Epithelial cell of proximal tubule (primary cell): ENCODE measurements around the gene TAX1BP1. TPM values are rescaled to one million over a fixed set of nuclear protein-coding genes. Genes with fewer than 3 reads are reported as not detected.

ENCODE experiments used
- DNase-seq: peaks from one replicate; pipeline ENCODE4 v3.0.0-alpha.2; 2011; ENCODE audit warnings: low read depth
- H3K4me3 ChIP-seq: 2 replicates; pipeline ENCODE4 v1.5.1; 2011; ENCODE audit warnings: low read depth, mild to moderate bottlenecking, low read length
- CTCF ChIP-seq: conservative IDR thresholded peaks from 2 replicates; pipeline ENCODE4 v1.5.1; 2012; ENCODE audit warnings: low read depth, mild to moderate bottlenecking, low read length
- total RNA-seq: library from RNA; depleted of rRNA; stranded (reverse); fragments of >200 nt; gene quantifications from 2 replicates; pipeline ENCODE4 v1.2.3, GENCODE V29; 2015

Gene TAX1BP1
- total RNA-seq, 1 donor from 2014 or later: 63.1 TPM

DNA sequence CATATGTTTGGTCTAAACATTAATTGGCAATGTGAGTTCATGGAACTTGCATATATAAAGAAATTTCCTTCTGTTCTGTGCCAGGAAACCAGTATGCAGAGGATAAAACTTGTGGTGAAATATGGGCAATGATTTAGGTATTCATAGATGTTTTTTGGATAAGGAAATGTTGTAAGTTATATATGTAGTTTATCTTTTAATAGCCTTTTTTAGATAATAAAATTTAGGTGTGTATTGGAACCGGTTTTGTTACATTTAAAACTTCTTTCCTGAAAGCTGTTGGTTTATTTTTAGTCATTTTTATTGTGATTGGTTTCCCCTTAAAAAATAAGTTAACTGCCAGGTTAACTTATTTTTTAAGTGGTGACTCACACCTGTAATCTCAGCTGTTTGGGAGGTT, 22.1 kb downstream of the TAX1BP1 start:
- no peak for TF ChIP-seq CTCF

DNA sequence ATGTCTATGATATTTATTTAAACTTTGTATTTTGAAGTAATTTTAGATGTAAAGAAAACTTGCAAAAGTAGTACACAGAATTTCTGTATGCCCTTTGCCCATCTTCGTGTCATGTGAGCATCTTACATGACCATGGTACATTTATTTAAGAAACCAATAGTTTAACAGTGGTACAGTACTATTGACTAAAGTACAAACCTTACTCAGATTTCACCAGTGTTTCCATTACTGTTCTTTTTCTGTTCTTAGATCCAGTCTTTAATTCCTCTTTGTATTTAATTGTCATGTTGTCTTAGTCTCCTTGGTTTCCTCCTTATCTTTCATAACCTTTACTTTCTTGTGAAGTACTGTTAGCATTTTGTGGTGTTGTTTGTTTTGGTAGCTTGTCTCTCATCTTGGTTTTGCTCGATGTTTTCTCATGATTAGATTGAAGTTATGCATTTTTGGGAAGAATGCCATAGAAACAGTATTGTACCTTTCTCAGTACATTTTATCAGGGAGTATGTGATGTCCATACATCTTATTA, 24.1 kb downstream of the TAX1BP1 start:
- no peak overlapping the region for H3K4me3 ChIP-seq
- no peak for TF ChIP-seq CTCF
- no peak for DNase-seq

More for the DNA sequence above, 22.1 kb downstream of the TAX1BP1 start:
- no peak for DNase-seq
- no peak overlapping the region for H3K4me3 ChIP-seq

GRCh38 chr7:27765841-27766240, 25.9 kb downstream of the TAX1BP1 start:
- no peak for TF ChIP-seq CTCF
- DNase-seq: no peak
- H3K4me3 ChIP-seq: no peak overlapping the region

DNA sequence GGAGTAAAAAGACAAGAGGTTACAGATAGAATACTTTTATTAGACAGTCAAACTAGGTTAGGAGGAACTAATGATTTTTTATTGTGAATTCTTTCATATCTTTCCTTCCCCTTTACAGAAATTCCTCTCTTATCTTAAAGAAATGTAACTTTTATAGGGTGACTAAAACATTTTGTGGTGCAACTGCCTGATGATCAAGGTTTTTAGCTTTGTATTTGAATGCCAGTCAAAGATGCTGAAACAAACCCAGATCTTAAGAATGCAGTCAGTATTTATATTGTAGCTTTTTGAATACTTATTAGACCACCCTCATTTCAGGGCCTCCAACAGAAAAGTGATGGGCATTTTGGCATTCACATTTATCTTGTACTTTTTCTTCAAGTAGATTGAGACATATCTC, 27.4 kb downstream of the TAX1BP1 start:
- no peak for TF ChIP-seq CTCF
- H3K4me3 ChIP-seq: no peak overlapping the region
- no peak for DNase-seq

DNA sequence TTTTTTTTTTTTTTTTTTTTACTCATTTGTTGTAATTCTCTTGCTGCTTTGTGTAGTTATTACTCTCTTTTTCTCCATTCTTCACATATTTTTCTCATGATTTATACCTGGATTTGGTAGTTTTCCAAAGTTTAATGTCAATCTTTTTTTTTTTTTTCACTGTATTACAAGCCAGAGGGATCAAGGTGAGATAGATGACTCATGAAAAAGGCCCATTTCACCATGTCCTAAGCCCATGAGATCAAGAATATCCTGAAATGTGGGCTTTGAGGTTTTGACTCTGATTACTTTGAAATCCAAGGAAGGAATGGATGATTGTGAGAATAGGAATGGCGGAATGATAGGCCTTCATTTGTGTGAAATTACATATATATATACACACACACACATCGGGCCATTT, 31.1 kb downstream of the TAX1BP1 start:
- no peak for DNase-seq
- TF ChIP-seq CTCF: no peak
- H3K4me3 ChIP-seq: no peak overlapping the region

DNA sequence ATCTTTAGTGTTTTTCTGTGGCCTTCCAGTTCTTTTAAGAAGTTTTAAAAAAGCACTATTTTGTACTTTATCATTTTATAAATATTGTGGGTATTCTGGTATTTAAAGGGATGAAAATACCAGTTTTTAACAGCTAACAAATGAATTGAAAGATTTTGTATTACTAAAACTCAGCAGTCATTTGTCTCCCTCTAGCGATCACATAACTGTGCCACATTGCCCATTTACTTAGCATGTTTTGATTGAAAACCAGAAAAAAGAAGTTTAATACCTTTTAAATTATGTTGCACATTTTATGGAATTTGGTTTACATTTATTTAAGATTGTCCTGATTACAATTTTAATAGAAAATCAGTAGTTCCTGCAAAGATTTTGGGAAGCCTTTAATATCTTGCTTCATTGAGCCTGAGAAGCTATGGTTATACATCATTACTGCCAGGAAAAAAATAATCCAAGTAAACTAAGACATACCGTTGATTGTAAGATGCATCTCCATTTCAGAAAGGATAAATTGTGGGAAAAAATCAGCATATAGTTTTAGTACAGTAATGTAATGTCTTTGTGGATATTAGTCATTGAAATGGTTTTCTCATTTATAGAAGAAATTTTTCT, 34.9 kb downstream of the TAX1BP1 start:
- no peak overlapping the region for H3K4me3 ChIP-seq
- DNase-seq: peak; percentile 9
- peak; percentile 75 for TF ChIP-seq CTCF

DNA sequence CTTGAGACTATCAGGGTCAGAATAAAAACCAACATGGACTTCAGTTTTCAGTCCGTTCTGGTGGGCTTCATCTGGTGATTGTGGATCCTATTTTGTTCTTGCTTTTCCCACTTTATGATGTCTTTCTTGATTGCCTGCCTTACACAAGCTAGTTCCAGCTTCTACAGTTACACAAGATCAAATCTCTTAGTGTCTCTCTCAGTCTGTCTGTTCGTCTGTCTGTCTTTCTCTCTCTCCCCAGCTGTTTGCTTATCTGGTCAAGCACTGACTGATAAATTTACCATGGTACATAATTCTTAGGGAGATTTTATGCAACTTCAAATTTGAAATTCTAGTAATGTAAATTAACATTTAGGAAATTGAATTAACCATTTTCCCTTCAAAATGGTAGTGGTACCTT, 35.8 kb downstream of the TAX1BP1 start:
- no peak for TF ChIP-seq CTCF
- DNase-seq: no peak
- no peak overlapping the region for H3K4me3 ChIP-seq
